ENCODE measurements around the gene C1QTNF3. TPM values are rescaled to one million over a fixed set of nuclear protein-coding genes. Genes with fewer than 3 reads are reported as not detected.

The C1QTNF3 gene
- total RNA-seq, 4 donors from 2014 or later = 2.4 to 6.6 (median 4.7) TPM

GRCh38 chr5:34002629-34003328 lies 40.2 kb downstream of the C1QTNF3 start:
- no peak for TF ChIP-seq CTCF (IDR thresholded peaks at IDR 0.05; ENCODE audit: low read depth)

- TF ChIP-seq CTCF (IDR thresholded peaks at IDR 0.05; ENCODE audit: low read depth) = no peak
Observed at GRCh38 chr5:34001241-34001841, 41.7 kb downstream of the C1QTNF3 start.

- no peak for TF ChIP-seq CTCF (IDR thresholded peaks at IDR 0.05; ENCODE audit: low read depth)
Observed at GRCh38 chr5:33999978-34000377, 43.0 kb downstream of the C1QTNF3 start.

GRCh38 chr5:33997331-33997983 lies 45.6 kb downstream of the C1QTNF3 start:
- no peak for TF ChIP-seq CTCF (IDR thresholded peaks at IDR 0.05; ENCODE audit: low read depth)

- no peak for TF ChIP-seq CTCF (IDR thresholded peaks at IDR 0.05; ENCODE audit: low read depth)
Observed at GRCh38 chr5:33995865-33996264, 47.1 kb downstream of the C1QTNF3 start.

GRCh38 chr5:33994845-33995244 lies 48.2 kb downstream of the C1QTNF3 start:
- no peak for TF ChIP-seq CTCF (IDR thresholded peaks at IDR 0.05; ENCODE audit: low read depth)

GRCh38 chr5:33992864-33993263 lies 50.1 kb downstream of the C1QTNF3 start:
- TF ChIP-seq CTCF (IDR thresholded peaks at IDR 0.05; ENCODE audit: low read depth) = no peak
